Motor neuron (in vitro differentiated cells): ENCODE measurements around the gene KLHL36. TPM values are rescaled to one million over a fixed set of nuclear protein-coding genes. Genes with fewer than 3 reads are reported as not detected.

Experiments used
- ATAC-seq, 8 experiments: fragments of 200-7000 bp; cut with Tn5 transposase; replicated peaks in 6 of 8; 2 replicates each; pipeline ENCODE4 v1.8.0; 2021; ENCODE audit warnings: mild to moderate bottlenecking in 8 of 8, moderate library complexity in 8 of 8
- H3K27ac ChIP-seq, 2 donors: fragments of 250-450 bp; sonication (Bioruptor Pico); 2 replicates each; pipeline ENCODE4 v1.9.0; 2021; ENCODE audit warnings: antibody characterized with exemption in 2 of 2, mild to moderate bottlenecking in 2 of 2, moderate library complexity in 1 of 2
- H3K4me1 ChIP-seq, 2 donors: fragments of 250-450 bp; sonication (Bioruptor Pico); replicated peaks in 1 of 2; 2 replicates each; pipeline ENCODE4 v1.6.1; 2021; ENCODE audit warnings: antibody characterized with exemption in 2 of 2, mild to moderate bottlenecking in 2 of 2, moderate library complexity in 1 of 2
- H3K4me3 ChIP-seq, 5 donors: fragments of 250-450 bp; sonication (Bioruptor Pico); 2 replicates each; pipeline ENCODE4 v1.9.0; 2021; ENCODE audit warnings: antibody characterized with exemption in 5 of 5, mild to moderate bottlenecking in 5 of 5, moderate library complexity in 4 of 5
- WGBS, 10 experiments: fragments of 450-650 bp; shearing (Covaris generic); methylation state at CpG; one replicate each; pipeline ENCODE4 v1.0.0; 2022; 5-methylcytosine and 5-hydroxymethylcytosine counted together
- in situ Hi-C, 9 experiments: fragments of 400-800 bp; cut with MboI; loops; one replicate each; pipeline ENCODE4 v1.15.0; 2021; ENCODE audit warnings: low sequenced_read_pairs in 9 of 9, low pct_unique_long_range_greater_than_20kb in 2 of 9; ENCODE audit not compliant: unreplicated experiment in 9 of 9
- total RNA-seq, 8 experiments: library from RNA; unstranded; fragments of 300-600 nt; gene quantifications; 2 replicates each; pipeline versions ENCODE4 v1.2.3 to v1.2.4, GENCODE V29; 2022

The KLHL36 gene
- total RNA-seq, 8 experiments from 2014 or later, result 13.2 to 41.5 (median 22.3) TPM

DNA sequence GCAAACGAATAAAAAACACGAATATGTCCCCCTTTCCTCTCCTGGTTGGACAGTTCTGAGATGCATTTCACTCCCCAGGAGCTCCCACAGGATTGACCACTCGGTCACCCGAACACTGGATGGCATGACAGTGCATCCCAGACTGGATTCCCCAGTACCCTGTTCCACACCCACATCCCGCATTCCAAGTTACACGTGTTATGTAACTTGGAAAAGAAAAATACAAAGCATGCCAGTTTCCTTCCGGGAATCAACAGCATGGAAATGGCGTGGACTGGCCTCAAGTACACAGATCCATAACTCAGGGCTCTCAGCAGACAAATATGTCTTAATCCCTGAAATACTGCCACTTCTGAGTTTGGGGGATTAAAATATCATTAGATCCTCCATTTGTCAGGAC is 12.6 kb upstream of the KLHL36 start:
- Histone ChIP-seq H3K4me1 (peaks cover 4% of the 10 kb centered on the region in 2 donors), H3K27ac (no peak overlapping the region), H3K4me3 (no peak overlapping the region)
- in situ Hi-C loops, result no loop called here
- no peak for ATAC-seq
- WGBS, 10 experiments, result 18 to 100% (median 71%) methylated on average over 1 to 7 of the region's 8 CpGs; no CpG with 5 or more reads in 2 of the 10 experiments

DNA sequence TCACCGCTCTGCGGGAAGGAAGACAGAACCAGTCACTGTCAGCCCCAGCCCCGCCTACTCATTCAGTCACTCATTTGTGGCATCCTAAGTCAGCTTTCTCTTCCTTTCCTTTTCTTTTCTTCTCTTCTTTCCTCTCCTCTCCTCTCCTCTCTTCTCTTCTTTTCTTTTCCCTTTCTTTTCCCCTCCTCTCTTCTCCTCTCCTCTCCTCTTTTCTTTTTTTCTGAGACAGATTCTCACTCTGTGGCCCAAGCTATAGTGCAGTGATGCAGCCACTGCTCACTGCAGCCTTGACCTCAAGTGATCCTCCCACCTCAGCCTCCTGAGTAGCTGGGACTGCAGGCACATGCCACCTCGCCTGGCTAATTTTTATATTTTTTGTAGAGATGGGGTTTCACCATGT is 10.6 kb upstream of the KLHL36 start:
- ATAC-seq, result no peak
- 64 to 100% (median 77%) methylated on average over 1 to 4 of the region's 4 CpGs for WGBS, 10 experiments
- Histone ChIP-seq H3K27ac (no peak overlapping the region), H3K4me3 (no peak overlapping the region), H3K4me1 (peaks cover 4% of the 10 kb centered on the region in 2 donors)
- in situ Hi-C loops, result no loop called here

DNA sequence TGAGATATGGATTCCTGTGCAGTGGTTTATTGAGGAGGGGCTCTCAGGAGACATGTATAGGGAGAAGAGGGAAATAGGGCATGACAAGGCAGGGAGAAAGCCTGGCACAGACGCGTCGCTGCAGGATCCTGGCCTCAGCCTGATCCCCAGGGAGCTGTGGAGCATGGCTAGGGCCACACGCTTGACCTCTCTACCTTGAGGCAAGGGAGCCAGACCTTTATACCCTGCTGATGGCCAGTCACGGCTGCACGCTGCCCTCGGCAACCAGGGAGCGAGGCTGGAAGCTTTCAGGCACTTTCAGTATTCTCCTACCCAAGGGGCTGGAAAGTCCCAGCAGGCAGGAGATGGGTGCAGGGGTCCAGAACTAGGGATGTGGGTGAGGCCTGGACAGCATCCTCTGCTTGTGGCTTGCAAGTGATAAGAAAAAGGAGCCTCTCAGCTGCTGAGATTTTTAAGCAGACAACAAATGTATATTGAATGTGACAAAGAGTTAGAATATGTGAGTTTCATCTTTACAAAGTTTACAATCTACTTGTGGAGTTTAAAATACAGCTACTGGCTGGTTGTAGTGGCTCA is 10.0 kb upstream of the KLHL36 start:
- Histone ChIP-seq H3K4me1 (peaks cover 4% of the 10 kb centered on the region in 2 donors), H3K27ac (no peak overlapping the region), H3K4me3 (no peak overlapping the region)
- in situ Hi-C loops, result no loop called here
- ATAC-seq, result peak in 3 of 8 experiments; percentile 17 to 25 (median 22)
- 73 to 100% (median 97%) methylated on average over 1 to 5 of the region's 8 CpGs; no CpG with 5 or more reads in 4 of the 10 experiments for WGBS, 10 experiments

DNA sequence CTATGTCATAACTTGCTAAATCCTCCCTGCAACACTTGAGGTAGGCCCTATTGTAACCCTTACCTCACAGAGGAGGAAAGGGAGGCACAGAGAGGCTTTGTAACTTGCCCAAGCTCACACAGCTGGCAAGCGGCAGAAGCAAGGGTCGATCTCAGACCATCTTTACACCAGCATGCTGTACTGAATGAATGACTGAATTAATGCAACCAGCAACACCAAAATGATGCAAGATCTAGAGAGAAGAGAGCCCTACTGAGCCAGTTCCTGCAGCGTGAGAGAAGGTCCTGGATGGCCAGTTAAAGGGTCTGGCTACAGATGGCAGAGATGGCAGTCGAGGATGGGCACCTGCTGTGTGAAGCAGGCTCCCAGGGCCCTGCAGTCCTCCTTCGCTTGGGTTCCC is 8.2 kb upstream of the KLHL36 start:
- H3K4me1 ChIP-seq, result peaks cover 11 to 15% of the 10 kb centered on the region in 2 donors
- WGBS, 10 experiments, result 60 to 100% (median 93%) methylated on average over 1 to 3 of the region's 5 CpGs; no CpG with 5 or more reads in 2 of the 10 experiments
- H3K27ac ChIP-seq, result no peak overlapping the region
- in situ Hi-C loops, result no loop called here
- H3K4me3 ChIP-seq, result no peak overlapping the region
- no peak for ATAC-seq

DNA sequence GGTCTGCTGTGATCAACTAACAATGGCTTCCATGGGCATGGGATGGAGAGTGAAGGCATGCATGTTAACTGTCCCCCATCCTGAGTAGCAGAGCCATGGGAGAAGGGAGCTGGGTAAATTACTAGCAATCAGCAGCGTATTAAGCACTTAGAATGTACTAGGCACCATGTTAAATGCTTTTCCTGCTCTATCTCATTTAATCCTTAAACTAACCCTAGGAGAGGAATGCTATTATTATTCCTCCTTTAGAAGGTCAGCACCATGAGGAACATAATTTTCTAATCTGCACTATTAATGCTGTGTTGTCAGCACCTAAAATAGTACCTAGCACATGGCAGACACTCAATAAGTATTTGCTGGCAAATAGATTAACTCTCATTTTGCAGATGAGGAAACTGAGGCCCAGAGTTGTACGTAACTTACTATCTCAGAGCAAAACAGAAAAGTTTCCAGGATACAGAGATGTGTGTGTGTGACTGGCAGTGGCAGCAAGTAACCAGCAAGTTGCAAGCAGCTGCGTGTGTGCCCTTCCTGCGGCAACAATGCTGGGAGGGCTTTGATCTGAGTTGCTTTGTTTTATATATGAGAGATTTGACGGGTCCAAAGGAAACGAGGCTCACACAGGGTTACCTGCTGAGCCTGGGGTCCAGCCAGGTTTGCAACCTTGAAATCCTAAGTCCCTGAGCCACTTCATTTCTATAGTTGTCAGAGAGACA is 6.5 kb upstream of the KLHL36 start:
- in situ Hi-C loops, result no loop called here
- no peak for ATAC-seq
- 67 to 100% (median 82%) methylated on average over 1 to 4 of the region's 6 CpGs; no CpG with 5 or more reads in 3 of the 10 experiments for WGBS, 10 experiments
- Histone ChIP-seq H3K27ac (no peak overlapping the region), H3K4me3 (no peak overlapping the region), H3K4me1 (peaks cover 11 to 15% of the 10 kb centered on the region in 2 donors)

DNA sequence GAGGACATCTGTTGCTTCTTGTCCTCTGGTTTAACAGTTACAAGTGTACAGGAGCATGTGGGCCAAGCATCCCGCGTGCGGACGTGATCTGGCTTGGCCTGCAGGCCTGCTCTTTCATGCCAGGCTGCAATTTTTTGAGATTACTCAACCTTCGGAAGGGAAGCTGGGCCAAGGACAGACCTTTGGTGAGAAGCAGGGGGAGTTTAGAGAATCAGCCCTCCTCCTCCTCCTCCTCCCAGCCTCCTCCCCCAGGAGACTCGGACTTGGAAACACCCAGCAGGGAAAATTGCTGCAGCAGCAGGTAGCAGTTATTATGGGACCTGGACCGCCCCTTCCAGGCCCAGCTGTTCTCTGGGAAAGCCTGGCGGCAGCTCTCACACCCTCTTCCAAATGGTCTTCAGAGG is 5.1 kb upstream of the KLHL36 start:
- no peak overlapping the region for H3K4me3 ChIP-seq
- no peak overlapping the region for H3K27ac ChIP-seq
- H3K4me1 ChIP-seq, result peaks cover 14 to 20% of the 10 kb centered on the region in 2 donors
- in situ Hi-C loops, result no loop called here
- ATAC-seq, result peak in 2 of 8 experiments; percentile 35 to 47
- 88% methylated on average over 4 of the region's 8 CpGs; no CpG with 5 or more reads in 9 of the 10 experiments for WGBS, 10 experiments

DNA sequence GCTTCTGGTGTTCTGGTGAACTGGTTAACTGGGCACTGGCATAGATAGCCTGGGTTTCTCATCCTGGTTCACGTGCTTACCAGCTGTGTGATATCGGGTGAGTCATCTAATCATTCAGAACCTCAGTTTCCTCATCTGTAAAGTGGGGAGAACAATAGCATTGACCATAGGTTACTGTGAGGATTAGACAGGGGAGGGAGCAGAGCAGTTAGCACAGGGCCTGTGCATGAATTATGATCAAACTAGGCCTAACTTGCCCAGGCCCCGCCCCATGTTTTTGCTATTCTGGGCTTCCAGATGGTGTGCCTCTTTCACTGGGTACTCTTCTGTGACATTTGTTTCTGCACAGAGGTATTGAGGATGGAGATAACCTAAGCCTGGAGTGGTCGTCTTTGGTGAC is 4.6 kb upstream of the KLHL36 start:
- in situ Hi-C loops, result no loop called here
- Histone ChIP-seq H3K4me1 (peaks cover 14 to 17% of the 10 kb centered on the region in 2 donors), H3K27ac (no peak overlapping the region), H3K4me3 (no peak overlapping the region)
- ATAC-seq, result peak in 3 of 8 experiments; percentile 26 to 36 (median 35)
- 26 to 96% (median 67%) methylated on average over 1 to 2 of the region's 4 CpGs; no CpG with 5 or more reads in 4 of the 10 experiments for WGBS, 10 experiments

DNA sequence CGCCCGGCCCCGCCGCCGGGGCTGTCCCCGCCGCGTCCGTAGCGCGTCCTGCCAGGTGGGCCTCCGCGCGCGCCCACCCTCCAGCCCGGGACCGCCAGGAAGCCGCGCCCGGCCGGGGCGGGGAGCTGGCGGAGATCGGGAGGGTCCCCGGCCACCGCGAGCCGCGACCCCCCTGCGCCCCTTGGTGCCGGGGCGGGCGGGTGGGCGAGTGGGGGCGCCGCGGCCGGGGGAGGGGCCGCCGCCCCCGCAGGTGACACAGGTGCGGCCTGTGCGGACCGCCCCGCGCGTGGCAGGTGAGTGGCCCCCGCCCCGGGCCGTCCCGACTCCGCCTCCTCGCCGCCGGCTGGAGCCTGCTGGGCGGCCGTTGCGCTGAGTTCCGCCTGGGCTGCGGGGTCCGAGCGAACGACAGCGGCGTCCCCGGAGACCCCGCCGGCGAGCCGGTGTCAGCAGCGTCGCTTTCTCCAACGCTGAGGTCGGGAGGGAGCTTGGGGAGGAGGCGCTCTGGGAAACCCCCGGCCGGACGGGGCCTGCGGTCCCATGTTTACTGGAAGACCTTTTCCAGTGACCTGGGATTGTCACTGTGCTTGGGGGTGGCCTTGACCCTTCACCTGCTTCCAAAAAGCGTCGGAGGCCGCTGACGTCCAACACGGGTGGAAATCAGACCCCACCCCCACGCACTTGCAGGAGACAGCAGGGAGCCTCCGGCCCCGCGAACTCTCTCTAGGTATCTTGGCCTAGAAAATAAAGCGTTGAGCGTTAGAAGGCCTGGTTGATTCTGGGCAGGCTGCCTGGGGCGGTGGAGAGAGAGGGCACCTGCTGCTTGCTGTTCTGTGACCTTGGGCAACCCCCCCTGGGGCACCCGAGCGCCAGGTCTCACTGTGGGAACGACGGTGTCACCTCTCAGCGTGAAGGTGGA is 542 bp downstream of the KLHL36 start:
- peak overlapping the region; percentile 40 to 61 for H3K27ac ChIP-seq
- ATAC-seq, result peak; percentile 37 to 72 (median 64)
- 0 to 50% (median 18%) methylated on average over 1 to 12 of the region's 96 CpGs; no CpG with 5 or more reads in 4 of the 10 experiments for WGBS, 10 experiments
- peak overlapping the region; percentile 67 to 100 (median 94) for H3K4me3 ChIP-seq
- in situ Hi-C loops, result no loop called here
- peaks cover 18 to 27% of the 10 kb centered on the region in 2 donors for H3K4me1 ChIP-seq

DNA sequence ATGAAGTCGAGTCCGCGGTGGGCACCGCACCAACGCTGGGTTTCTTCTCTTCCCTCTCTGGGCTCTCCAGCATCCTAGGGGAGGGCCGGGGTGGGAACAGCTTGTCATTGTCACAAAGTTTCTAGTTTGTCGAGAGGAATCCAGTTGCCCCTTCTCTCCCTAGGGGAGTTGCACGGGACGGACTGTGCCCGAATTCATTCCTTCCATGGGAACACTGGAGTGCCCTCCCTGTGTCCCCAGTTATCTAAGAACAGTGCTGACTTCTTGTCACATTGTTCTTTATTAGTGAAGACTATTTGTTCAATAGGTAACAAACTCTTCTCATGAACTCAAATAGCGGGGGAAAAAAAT is 1.2 kb downstream of the KLHL36 start:
- no peak for ATAC-seq

DNA sequence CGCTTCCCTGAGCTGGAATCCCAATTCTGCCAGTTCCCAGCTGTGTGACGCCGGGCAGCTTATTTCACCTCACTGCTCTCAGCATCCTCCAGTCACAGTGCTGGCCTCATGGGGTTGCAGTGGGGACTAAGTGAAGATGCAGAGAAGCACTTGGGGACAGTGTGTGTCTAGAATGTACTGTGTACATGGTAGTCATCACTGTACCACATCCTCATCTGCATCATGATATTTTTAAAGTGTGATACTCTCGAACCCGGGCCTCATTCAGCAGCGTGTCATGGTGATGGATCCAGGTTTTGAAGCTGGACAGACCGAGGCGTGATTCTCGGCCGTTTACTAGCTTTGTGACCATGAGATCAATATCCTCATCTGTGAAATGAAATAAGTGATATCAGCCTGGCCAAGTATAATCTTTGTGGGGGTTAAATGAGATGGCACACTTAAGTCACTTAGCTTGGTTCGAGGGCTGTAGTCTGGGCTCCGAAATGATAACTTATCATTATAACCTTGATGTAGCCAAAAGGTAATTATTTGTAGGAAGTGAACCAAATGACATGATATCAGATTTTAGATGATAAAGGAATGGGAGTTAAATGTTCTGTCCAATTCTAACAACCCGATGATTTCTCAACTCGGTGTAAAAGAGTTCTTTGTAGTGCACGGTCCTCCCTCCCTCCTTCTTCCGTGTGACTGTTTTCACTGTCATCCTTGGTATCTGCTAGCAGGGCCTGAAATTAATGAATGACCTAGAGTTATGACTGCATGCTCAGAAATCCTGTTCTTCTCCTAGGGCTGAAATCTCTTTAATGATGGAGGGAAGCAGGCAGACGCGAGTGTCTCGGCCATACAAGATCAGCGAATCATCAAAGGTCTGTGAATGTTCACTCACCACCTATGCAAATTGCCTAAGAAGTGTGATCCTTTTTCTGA is 2.0 kb downstream of the KLHL36 start:
- H3K4me1 ChIP-seq, result peaks cover 10 to 17% of the 10 kb centered on the region in 2 donors
- in situ Hi-C loops, result no loop called here
- no peak overlapping the region for H3K27ac ChIP-seq
- ATAC-seq, result peak in 1 of 8 experiments; percentile 4
- WGBS, 10 experiments, result 20 to 100% (median 83%) methylated on average over 1 to 17 of the region's 20 CpGs
- no peak overlapping the region for H3K4me3 ChIP-seq

More for the DNA sequence above, 1.2 kb downstream of the KLHL36 start:
- in situ Hi-C loops, result no loop called here
- peaks cover 14 to 23% of the 10 kb centered on the region in 2 donors for H3K4me1 ChIP-seq
- peak overlapping the region; percentile 67 to 100 (median 94) for H3K4me3 ChIP-seq
- WGBS, 10 experiments, result 37 to 100% (median 63%) methylated on average over 1 to 10 of the region's 11 CpGs; no CpG with 5 or more reads in 4 of the 10 experiments
- no peak overlapping the region for H3K27ac ChIP-seq

DNA sequence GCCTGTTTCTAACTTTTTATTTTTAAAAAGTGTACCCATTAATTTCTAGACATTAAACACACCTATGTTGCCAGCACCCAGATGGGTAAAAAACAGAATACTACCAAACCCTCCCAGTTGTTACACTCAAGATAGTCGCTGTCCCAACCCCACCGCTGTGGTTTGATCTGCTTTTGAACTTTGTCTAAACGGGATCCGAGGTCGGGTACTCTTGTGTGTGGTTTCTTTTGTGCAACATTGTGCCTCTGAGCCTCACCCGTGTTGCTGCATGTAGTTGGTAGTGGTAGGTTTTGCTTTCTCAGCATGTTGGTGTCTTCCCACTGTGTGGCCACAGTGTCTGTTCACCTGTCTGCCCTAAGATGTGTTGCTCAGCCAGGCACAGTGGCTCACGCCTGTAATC is 4.3 kb downstream of the KLHL36 start:
- no peak for ATAC-seq
- in situ Hi-C loops, result no loop called here
- H3K27ac ChIP-seq, result no peak overlapping the region
- H3K4me3 ChIP-seq, result no peak overlapping the region
- H3K4me1 ChIP-seq, result peaks cover 7 to 13% of the 10 kb centered on the region in 2 donors
- 60 to 100% (median 95%) methylated on average over 1 to 5 of the region's 7 CpGs; no CpG with 5 or more reads in 4 of the 10 experiments for WGBS, 10 experiments

DNA sequence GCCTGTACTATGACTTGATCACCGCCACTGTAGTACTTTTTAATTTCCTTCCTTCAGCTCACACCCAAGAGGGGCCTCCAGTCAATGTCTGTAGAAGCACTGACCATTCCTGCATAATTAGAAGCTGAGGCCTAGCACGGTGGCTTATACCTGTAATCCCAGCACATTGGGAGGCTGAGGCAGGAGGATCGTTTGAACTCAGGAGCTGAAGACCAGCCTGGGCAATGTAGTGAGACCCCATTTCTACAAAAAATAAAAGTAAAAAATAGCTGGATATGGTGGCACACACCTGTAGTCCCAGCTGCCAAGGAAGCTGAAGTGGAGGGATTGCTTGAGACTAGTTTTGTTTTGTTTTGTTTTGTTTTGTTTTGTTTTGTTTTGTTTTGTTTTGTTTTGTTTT is 5.9 kb downstream of the KLHL36 start:
- H3K27ac ChIP-seq, result no peak overlapping the region
- in situ Hi-C loops, result no loop called here
- ATAC-seq, result no peak
- 80 to 100% (median 89%) methylated on average over 1 to 3 of the region's 3 CpGs; no CpG with 5 or more reads in 1 of the 10 experiments for WGBS, 10 experiments
- no peak overlapping the region for H3K4me3 ChIP-seq
- peaks cover 4 to 10% of the 10 kb centered on the region in 2 donors for H3K4me1 ChIP-seq
